T-helper 2 cell treated with Interferon-gamma antibody and Interleukin-4, amounts not matched to agents 5 μg/mL and 100 μg/mL, for 36 hours (primary cell): ENCODE data around the gene ASXL1.
"Not testable (repeated sequence)": the region's sequence is repeated elsewhere in the genome, so short reads cannot be mapped to it uniquely, and the experiment has no call there.

Source experiments
- DNase-seq: peaks from one replicate; pipeline ENCODE4 v3.0.0; 2021; ENCODE audit warnings: low spot score
- H3K27ac Mint-ChIP-seq: one replicate; pipeline ENCODE4 v1.8.0; 2021; ENCODE audit warnings: mild to moderate bottlenecking, mixed read lengths
- H3K27me3 Mint-ChIP-seq: one replicate; pipeline ENCODE4 v1.8.0; 2021; ENCODE audit warnings: low read depth, mixed read lengths
- H3K36me3 Mint-ChIP-seq: one replicate; pipeline ENCODE4 v1.8.0; 2021; ENCODE audit warnings: low read depth, mixed read lengths
- H3K4me1 Mint-ChIP-seq: one replicate; pipeline ENCODE4 v1.8.0; 2021; ENCODE audit warnings: low read depth, mixed read lengths
- H3K4me3 Mint-ChIP-seq: one replicate; pipeline ENCODE4 v1.8.0; 2022; ENCODE audit warnings: mild to moderate bottlenecking, moderate library complexity, mixed read lengths
- H3K9me3 Mint-ChIP-seq: one replicate; pipeline ENCODE4 v1.8.0; 2021; ENCODE audit warnings: mixed read lengths

The ASXL1 gene

GRCh38 chr20:32465901-32466675 lies 108.0 kb downstream of the ASXL1 start:
- H3K27me3 Mint-ChIP-seq, H3K36me3 Mint-ChIP-seq, DNase-seq, H3K4me1 Mint-ChIP-seq, H3K4me3 Mint-ChIP-seq, H3K9me3 Mint-ChIP-seq, H3K27ac Mint-ChIP-seq: not testable (repeated sequence)

- Mint-ChIP-seq H3K4me1 (no peaks in the 10 kb centered on the region), H3K9me3 (no peaks in the 10 kb centered on the region), H3K27ac (no peak overlapping the region), H3K27me3 (no peaks in the 10 kb centered on the region), H3K4me3 (no peak overlapping the region), H3K36me3 (peaks cover 5% of the 10 kb centered on the region)
- DNase-seq, result no peak
Observed at GRCh38 chr20:32466739-32467505, 108.8 kb downstream of the ASXL1 start.

- Mint-ChIP-seq H3K9me3 (no peaks in the 10 kb centered on the region), H3K27ac (no peak overlapping the region), H3K27me3 (no peaks in the 10 kb centered on the region), H3K4me1 (no peaks in the 10 kb centered on the region), H3K36me3 (peaks cover 5% of the 10 kb centered on the region), H3K4me3 (no peak overlapping the region)
- DNase-seq, result no peak
Observed at GRCh38 chr20:32467506-32468312, 109.6 kb downstream of the ASXL1 start.

GRCh38 chr20:32468313-32468640 lies 110.1 kb downstream of the ASXL1 start:
- H3K4me3 Mint-ChIP-seq, result no peak overlapping the region
- H3K9me3 Mint-ChIP-seq, result no peaks in the 10 kb centered on the region
- no peak overlapping the region for H3K27ac Mint-ChIP-seq
- no peak for DNase-seq
- no peaks in the 10 kb centered on the region for H3K4me1 Mint-ChIP-seq
- peaks cover 5% of the 10 kb centered on the region for H3K36me3 Mint-ChIP-seq
- no peaks in the 10 kb centered on the region for H3K27me3 Mint-ChIP-seq

GRCh38 chr20:32468860-32469259 lies 110.7 kb downstream of the ASXL1 start:
- H3K4me1 Mint-ChIP-seq, result no peaks in the 10 kb centered on the region
- H3K9me3 Mint-ChIP-seq, result no peaks in the 10 kb centered on the region
- peaks cover 9% of the 10 kb centered on the region for H3K36me3 Mint-ChIP-seq
- H3K27me3 Mint-ChIP-seq, result no peaks in the 10 kb centered on the region
- DNase-seq, result no peak
- no peak overlapping the region for H3K4me3 Mint-ChIP-seq
- no peak overlapping the region for H3K27ac Mint-ChIP-seq

GRCh38 chr20:32470025-32470861 lies 112.1 kb downstream of the ASXL1 start:
- Mint-ChIP-seq H3K27ac (no peak overlapping the region), H3K4me1 (no peaks in the 10 kb centered on the region), H3K36me3 (peaks cover 9% of the 10 kb centered on the region), H3K9me3 (no peaks in the 10 kb centered on the region), H3K4me3 (no peak overlapping the region), H3K27me3 (no peaks in the 10 kb centered on the region)
- DNase-seq, result no peak

- H3K36me3 Mint-ChIP-seq, result peaks cover 9% of the 10 kb centered on the region
- H3K4me3 Mint-ChIP-seq, result no peak overlapping the region
- H3K4me1 Mint-ChIP-seq, result peaks cover 1% of the 10 kb centered on the region
- H3K9me3 Mint-ChIP-seq, result no peaks in the 10 kb centered on the region
- H3K27ac Mint-ChIP-seq, result no peak overlapping the region
- DNase-seq, result no peak
- no peaks in the 10 kb centered on the region for H3K27me3 Mint-ChIP-seq
Observed at GRCh38 chr20:32470940-32471339, 112.8 kb downstream of the ASXL1 start.

GRCh38 chr20:32472581-32473207 lies 114.6 kb downstream of the ASXL1 start:
- H3K27me3 Mint-ChIP-seq, result no peaks in the 10 kb centered on the region
- H3K4me3 Mint-ChIP-seq, result no peak overlapping the region
- DNase-seq, result no peak
- no peak overlapping the region for H3K27ac Mint-ChIP-seq
- peaks cover 9% of the 10 kb centered on the region for H3K36me3 Mint-ChIP-seq
- peaks cover 7% of the 10 kb centered on the region for H3K4me1 Mint-ChIP-seq
- H3K9me3 Mint-ChIP-seq, result no peaks in the 10 kb centered on the region

- Mint-ChIP-seq H3K4me3 (no peak overlapping the region), H3K9me3 (no peaks in the 10 kb centered on the region), H3K36me3 (peaks cover 9% of the 10 kb centered on the region), H3K27me3 (no peaks in the 10 kb centered on the region), H3K4me1 (peaks cover 7% of the 10 kb centered on the region), H3K27ac (no peak overlapping the region)
- DNase-seq, result no peak
Observed at GRCh38 chr20:32473231-32474008, 115.3 kb downstream of the ASXL1 start.

- H3K36me3 Mint-ChIP-seq, result peaks cover 9% of the 10 kb centered on the region
- no peaks in the 10 kb centered on the region for H3K27me3 Mint-ChIP-seq
- peaks cover 7% of the 10 kb centered on the region for H3K4me1 Mint-ChIP-seq
- no peak overlapping the region for H3K27ac Mint-ChIP-seq
- no peaks in the 10 kb centered on the region for H3K9me3 Mint-ChIP-seq
- no peak for DNase-seq
- no peak overlapping the region for H3K4me3 Mint-ChIP-seq
Observed at GRCh38 chr20:32474009-32474716, 116.0 kb downstream of the ASXL1 start.

GRCh38 chr20:32474717-32474966 lies 116.5 kb downstream of the ASXL1 start:
- H3K27ac Mint-ChIP-seq, result no peak overlapping the region
- no peak overlapping the region for H3K4me3 Mint-ChIP-seq
- no peaks in the 10 kb centered on the region for H3K27me3 Mint-ChIP-seq
- DNase-seq, result no peak
- H3K36me3 Mint-ChIP-seq, result peaks cover 9% of the 10 kb centered on the region
- H3K9me3 Mint-ChIP-seq, result no peaks in the 10 kb centered on the region
- H3K4me1 Mint-ChIP-seq, result peaks cover 7% of the 10 kb centered on the region

GRCh38 chr20:32474967-32475811 lies 117.1 kb downstream of the ASXL1 start:
- DNase-seq, result no peak
- H3K36me3 Mint-ChIP-seq, result peaks cover 9% of the 10 kb centered on the region
- H3K27me3 Mint-ChIP-seq, result no peaks in the 10 kb centered on the region
- no peaks in the 10 kb centered on the region for H3K9me3 Mint-ChIP-seq
- peaks cover 7% of the 10 kb centered on the region for H3K4me1 Mint-ChIP-seq
- no peak overlapping the region for H3K4me3 Mint-ChIP-seq
- H3K27ac Mint-ChIP-seq, result no peak overlapping the region
